ENCODE measurements around the gene KCNB1. TPM values are rescaled to one million over a fixed set of nuclear protein-coding genes. Genes with fewer than 3 reads are reported as not detected.

Gene KCNB1
- total and polyA plus RNA-seq, 5 experiments from 2014 or later: 0.05 TPM; not detected in 4

DNA sequence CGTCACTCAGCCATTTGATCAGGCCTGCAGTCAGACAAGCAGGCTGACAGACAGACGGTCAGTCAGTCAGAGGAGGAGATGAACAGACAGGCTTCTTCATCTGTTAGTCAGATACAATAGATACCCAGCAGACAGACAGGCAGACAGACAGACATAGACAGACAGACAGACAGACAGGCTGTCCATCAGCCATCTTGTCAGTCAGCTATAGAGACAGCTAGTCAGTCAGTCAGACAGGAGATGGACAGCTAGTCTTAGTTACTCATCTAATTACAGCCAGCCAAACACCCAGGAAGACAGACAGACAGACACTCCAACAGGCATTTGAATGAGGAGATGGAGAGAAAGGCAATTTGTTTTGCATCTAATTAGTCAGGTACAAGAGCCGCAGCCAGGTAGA is 36.4 kb downstream of the KCNB1 start:
- Mint-ChIP-seq H3K27me3 (peaks cover 30 to 62% (median 38%) of the 10 kb centered on the region in 5 donors), H3K36me3 (no peaks in the 10 kb centered on the region), H3K4me3 (no peak overlapping the region), H3K9me3 (no peaks in the 10 kb centered on the region), H3K27ac (no peak overlapping the region), H3K4me1 (peaks cover 0 to 1% (median under 1%) of the 10 kb centered on the region in 4 donors)
- ATAC-seq (no peak), DNase-seq (no peak)
- POLR2A ChIA-PET: no interaction called here

DNA sequence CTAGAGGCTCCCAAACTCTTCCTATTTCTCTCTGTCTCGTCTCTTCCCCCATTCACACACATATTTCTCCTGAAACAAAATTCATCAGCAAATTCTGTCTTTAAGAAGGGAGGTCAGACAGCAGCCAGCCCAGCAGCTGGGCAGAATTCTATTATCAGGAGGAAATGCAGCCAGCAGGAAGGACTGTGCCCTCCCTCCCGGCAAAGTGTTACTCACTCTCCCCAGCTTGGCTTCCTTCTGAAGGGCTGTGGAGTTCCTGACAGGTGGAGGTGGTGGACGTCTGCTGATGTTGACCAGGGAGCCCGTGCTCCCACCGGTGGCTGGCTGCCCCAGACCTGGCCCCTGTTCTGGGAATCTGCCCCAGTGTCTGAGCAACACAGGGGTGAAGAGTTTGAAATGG is 37.3 kb downstream of the KCNB1 start:
- Mint-ChIP-seq H3K27ac (no peak overlapping the region), H3K36me3 (no peaks in the 10 kb centered on the region), H3K4me1 (peaks cover 0 to 1% (median 0%) of the 10 kb centered on the region in 4 donors), H3K4me3 (no peak overlapping the region), H3K27me3 (peaks cover 29 to 59% (median 41%) of the 10 kb centered on the region in 5 donors), H3K9me3 (no peaks in the 10 kb centered on the region)
- ATAC-seq (no peak), DNase-seq (no peak)
- POLR2A ChIA-PET: no interaction called here

DNA sequence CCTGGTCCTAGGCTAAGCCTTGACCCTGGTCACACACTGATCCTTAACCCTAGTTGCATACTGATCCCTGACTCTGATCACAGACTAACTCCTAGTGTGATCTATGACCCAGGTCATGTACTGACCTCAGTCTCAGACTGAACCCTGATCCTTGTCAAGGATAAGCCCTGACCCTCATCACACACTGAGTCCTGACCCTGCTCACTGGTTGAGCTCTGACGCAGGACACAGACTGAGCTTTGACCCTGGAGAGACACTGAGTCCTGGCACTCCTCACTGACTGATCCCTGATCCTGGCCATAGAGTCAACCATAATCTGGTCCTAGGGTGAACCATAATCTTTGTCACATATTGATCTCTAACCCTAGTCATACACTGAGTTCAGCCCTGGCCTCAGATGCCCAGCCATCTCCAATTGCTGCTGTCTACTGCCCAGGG is 37.9 kb downstream of the KCNB1 start:
- H3K27me3 Mint-ChIP-seq: peaks cover 30 to 65% (median 43%) of the 10 kb centered on the region in 5 donors
- H3K4me1 Mint-ChIP-seq: peaks cover 0 to 1% (median 0%) of the 10 kb centered on the region in 4 donors
- H3K27ac Mint-ChIP-seq: no peak overlapping the region
- no peak for DNase-seq
- POLR2A ChIA-PET: no interaction called here
- no peak overlapping the region for H3K4me3 Mint-ChIP-seq
- ATAC-seq: no peak
- H3K36me3 Mint-ChIP-seq: no peaks in the 10 kb centered on the region
- H3K9me3 Mint-ChIP-seq: no peaks in the 10 kb centered on the region

DNA sequence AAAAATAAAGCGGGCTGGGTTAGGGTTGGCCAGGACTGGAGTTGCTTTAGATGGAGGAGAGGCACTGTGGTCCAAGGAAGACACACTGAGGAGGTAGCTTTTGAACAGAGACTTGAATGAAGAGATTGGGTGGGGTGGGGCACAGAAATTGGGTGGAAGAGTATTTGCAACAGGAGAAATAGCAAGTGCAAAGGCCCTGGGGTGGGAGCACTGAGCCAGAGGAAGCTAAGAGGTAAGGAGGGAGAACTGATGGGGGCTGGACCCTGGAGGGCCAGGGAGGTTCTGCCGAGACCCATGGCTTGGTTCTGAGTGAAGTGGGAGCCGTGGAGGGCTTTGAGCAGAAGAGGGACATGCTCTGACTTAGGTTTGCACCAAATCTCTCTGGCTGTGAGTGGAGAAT is 45.4 kb downstream of the KCNB1 start:
- H3K27ac Mint-ChIP-seq: no peak overlapping the region
- H3K4me3 Mint-ChIP-seq: no peak overlapping the region
- H3K36me3 Mint-ChIP-seq: no peaks in the 10 kb centered on the region
- H3K4me1 Mint-ChIP-seq: no peaks in the 10 kb centered on the region
- peaks cover 3 to 22% (median 8%) of the 10 kb centered on the region in 5 donors for H3K27me3 Mint-ChIP-seq
- DNase-seq: no peak
- no peaks in the 10 kb centered on the region for H3K9me3 Mint-ChIP-seq
- ATAC-seq: no peak
- POLR2A ChIA-PET: no interaction called here

DNA sequence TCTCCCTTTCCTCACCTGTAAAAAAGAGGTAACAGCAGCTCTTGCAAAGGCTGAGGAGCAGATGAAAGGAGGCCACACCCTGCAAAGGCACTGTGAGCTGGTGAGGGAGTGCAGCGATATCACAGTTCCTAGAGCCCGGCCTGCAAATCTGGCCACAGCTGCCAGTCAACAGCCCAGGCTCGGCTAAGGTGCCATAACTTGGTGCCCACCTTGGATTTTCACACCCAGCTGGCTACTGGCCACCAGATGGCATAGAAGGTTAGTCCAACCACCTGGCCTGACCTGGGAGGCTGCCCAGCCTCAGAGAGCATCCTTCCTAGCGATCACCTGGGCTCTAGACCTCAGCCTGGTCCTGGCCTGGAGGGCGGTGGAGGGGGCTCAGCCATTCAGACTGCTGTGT is 46.8 kb downstream of the KCNB1 start:
- Mint-ChIP-seq H3K27ac (no peak overlapping the region), H3K36me3 (no peaks in the 10 kb centered on the region), H3K4me3 (no peak overlapping the region), H3K4me1 (no peaks in the 10 kb centered on the region), H3K27me3 (peaks cover 3 to 24% (median 13%) of the 10 kb centered on the region in 5 donors), H3K9me3 (no peaks in the 10 kb centered on the region)
- ATAC-seq (no peak), DNase-seq (no peak)
- POLR2A ChIA-PET: no interaction called here

DNA sequence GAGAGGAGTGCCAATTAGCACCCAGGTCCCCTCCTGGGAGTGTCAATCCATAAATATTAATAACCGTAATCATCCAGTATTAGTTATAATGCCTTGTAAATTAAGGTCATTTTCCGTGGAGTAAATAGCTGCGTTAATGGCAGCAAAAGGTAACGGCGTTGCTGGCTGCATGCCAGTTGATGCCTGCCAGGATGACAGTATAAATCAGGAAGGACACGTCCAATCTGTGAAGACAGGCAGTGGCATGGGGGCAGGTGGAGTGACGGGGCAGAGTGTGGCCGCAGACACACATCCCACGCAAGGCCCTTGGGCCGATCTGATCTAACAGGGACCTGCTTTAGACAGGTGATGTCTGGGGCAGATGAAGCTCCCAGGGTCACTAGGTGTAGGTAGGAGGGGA is 49.1 kb downstream of the KCNB1 start:
- Mint-ChIP-seq H3K27ac (no peak overlapping the region), H3K4me1 (no peaks in the 10 kb centered on the region), H3K4me3 (no peak overlapping the region), H3K9me3 (no peaks in the 10 kb centered on the region), H3K27me3 (peaks cover 2 to 21% (median 12%) of the 10 kb centered on the region in 5 donors), H3K36me3 (no peaks in the 10 kb centered on the region)
- ATAC-seq (no peak), DNase-seq (no peak)
- POLR2A ChIA-PET: no interaction called here

DNA sequence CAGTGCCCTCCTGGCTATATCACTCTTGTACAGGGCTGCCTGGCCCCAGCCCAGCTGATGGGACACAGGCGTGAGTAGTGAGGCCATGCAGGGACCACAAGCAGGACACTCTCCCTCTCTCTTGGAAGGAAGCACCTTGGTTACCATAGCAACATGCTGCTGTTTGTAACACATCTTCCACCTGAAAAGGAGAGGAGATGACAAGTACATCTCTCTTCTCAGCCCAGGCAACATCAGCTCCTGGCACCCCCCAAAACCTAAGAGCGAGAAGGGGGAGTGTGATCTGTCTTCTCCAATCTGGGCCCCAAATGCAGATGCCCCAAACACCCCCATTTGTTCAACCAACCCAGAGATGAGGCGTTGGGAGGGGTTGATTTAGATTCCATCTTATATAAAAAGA is 49.9 kb downstream of the KCNB1 start:
- no peaks in the 10 kb centered on the region for H3K36me3 Mint-ChIP-seq
- ATAC-seq (no peak), DNase-seq (no peak)
- peaks cover 2 to 21% (median 12%) of the 10 kb centered on the region in 5 donors for H3K27me3 Mint-ChIP-seq
- no peak overlapping the region for H3K27ac Mint-ChIP-seq
- H3K9me3 Mint-ChIP-seq: no peaks in the 10 kb centered on the region
- POLR2A ChIA-PET: no interaction called here
- no peak overlapping the region for H3K4me3 Mint-ChIP-seq
- no peaks in the 10 kb centered on the region for H3K4me1 Mint-ChIP-seq

DNA sequence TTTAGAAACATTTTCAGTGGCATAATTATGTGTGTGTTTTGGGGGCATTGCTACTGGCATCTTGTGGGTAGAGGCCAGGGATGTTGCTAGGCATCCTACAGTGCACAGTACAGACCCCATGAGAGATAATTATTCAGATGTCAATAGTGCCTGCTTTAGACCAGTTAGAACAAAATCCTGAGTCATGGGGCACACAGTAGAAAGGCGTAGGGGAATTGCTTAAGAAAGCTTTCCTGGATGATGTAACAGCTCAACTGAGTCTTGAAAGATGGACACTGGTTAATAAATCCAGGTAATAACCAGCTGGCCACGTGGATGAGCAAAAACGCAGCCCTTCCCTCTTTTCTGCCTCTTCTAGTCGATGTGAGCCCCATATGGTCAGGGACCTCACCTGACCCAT is 51.1 kb downstream of the KCNB1 start:
- ATAC-seq (no peak), DNase-seq (no peak)
- Mint-ChIP-seq H3K27me3 (peaks cover 2 to 12% (median 11%) of the 10 kb centered on the region in 5 donors), H3K36me3 (no peaks in the 10 kb centered on the region), H3K4me1 (no peaks in the 10 kb centered on the region), H3K9me3 (no peaks in the 10 kb centered on the region), H3K27ac (no peak overlapping the region), H3K4me3 (no peak overlapping the region)
- POLR2A ChIA-PET: no interaction called here

DNA sequence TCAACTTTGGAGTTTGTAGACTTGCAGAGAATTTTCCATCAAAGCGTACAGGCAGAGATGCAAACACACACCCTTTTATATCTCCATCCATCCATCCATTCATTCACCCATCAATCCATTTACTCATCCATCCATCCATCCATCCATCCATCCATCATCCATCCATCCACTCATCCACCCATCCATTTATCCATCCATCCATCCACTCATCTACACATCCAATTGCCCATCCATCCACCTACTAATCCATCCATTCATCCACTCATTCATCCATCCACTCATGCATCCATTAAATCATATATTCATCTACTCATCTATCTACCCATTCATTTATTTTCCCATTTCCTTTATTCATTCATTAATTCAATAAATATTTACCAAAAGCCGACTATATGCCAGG is 52.1 kb downstream of the KCNB1 start:
- POLR2A ChIA-PET: no interaction called here
- DNase-seq: no peak
- no peak overlapping the region for H3K27ac Mint-ChIP-seq
- ATAC-seq: no peak
- H3K4me1 Mint-ChIP-seq: no peaks in the 10 kb centered on the region
- H3K36me3 Mint-ChIP-seq: no peaks in the 10 kb centered on the region
- H3K27me3 Mint-ChIP-seq: peaks cover 2 to 14% (median 10%) of the 10 kb centered on the region in 5 donors
- H3K9me3 Mint-ChIP-seq: no peaks in the 10 kb centered on the region
- H3K4me3 Mint-ChIP-seq: no peak overlapping the region

DNA sequence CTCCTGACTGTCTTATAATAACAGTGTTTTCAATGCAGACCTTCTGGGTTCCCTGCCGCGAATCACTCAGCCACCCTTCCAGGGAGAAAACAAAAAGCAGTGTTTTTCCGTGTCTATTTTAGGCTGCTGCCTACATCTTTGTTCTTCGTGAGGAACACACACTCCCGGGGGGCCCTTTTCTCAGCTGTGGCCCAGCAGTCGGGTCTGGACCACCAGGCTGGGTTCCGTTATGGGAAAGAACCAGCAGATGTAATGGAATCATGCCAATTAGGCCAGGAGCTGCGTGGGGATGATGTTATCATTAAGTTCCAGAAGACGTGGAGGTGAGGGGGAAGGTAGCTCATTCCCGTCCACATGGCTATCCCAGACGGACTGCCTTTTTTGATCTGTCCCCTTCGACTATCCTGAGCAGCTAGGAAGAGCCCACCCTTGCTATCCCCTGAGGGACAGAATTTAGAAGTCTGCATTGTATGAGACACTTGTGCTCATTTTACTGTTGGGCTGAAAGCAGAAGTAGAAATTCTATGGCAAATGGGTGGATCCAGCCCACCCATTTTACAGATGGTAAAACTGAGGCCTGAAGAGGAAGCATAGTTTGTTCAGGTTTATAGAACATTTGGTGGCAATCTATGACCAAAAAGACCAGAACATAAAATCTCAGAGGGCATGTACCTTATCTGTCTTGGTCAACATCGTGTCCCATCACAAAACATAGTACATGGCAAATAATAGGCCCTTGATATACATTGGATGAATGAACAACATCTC is 54.5 kb downstream of the KCNB1 start:
- POLR2A ChIA-PET: no interaction called here
- no peak overlapping the region for H3K4me3 Mint-ChIP-seq
- H3K27me3 Mint-ChIP-seq: peaks cover 5 to 20% (median 11%) of the 10 kb centered on the region in 5 donors
- H3K36me3 Mint-ChIP-seq: no peaks in the 10 kb centered on the region
- H3K27ac Mint-ChIP-seq: no peak overlapping the region
- no peaks in the 10 kb centered on the region for H3K4me1 Mint-ChIP-seq
- DNase-seq (no peak), ATAC-seq (no peak)
- no peaks in the 10 kb centered on the region for H3K9me3 Mint-ChIP-seq

DNA sequence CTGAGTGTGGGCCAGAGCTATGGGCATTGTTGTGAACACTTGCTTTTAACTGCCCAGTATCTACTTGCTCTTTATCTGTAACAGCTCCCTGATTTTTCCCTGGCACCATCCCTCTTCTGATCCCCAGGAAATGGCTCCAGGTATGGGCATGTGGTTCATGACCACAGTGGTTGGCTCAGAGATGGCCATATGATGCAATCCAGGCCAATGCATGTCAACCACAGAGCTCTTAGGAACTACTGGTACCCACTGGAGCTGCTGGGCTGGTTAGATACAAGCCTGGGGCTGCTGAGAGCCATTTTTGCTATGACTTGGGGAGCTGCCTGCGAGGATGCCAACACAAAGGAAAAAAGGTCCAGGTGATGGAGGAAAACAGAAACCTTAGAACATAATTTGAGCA is 55.6 kb downstream of the KCNB1 start:
- POLR2A ChIA-PET: no interaction called here
- no peak for DNase-seq
- Mint-ChIP-seq H3K4me1 (no peaks in the 10 kb centered on the region), H3K36me3 (no peaks in the 10 kb centered on the region), H3K4me3 (no peak overlapping the region), H3K27me3 (peaks cover 7 to 22% (median 13%) of the 10 kb centered on the region in 5 donors), H3K9me3 (no peaks in the 10 kb centered on the region), H3K27ac (no peak overlapping the region)
- ATAC-seq: no peak

DNA sequence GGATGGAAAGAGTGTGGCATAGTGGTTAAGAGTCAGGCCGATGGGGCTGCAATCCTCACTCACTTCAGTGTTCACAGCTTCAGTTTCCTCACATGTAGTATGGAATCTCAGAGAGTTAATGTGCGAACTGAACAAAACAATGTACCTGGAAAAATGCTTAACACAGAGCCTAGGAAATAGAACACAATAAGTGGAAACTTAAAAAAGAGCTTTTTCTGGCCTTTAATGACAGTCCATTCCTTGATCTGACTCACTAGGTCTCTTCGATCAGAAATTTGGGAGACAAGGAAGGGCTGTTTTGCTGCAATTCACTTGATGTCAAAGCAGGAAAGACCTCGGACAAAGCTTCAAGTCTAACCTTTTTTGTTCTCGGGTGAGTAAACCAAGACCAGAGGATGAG is 56.1 kb downstream of the KCNB1 start:
- Mint-ChIP-seq H3K9me3 (no peaks in the 10 kb centered on the region), H3K27ac (no peak overlapping the region), H3K4me1 (no peaks in the 10 kb centered on the region), H3K36me3 (no peaks in the 10 kb centered on the region), H3K4me3 (no peak overlapping the region), H3K27me3 (peaks cover 7 to 18% (median 10%) of the 10 kb centered on the region in 5 donors)
- DNase-seq (no peak), ATAC-seq (no peak)
- POLR2A ChIA-PET: no interaction called here

DNA sequence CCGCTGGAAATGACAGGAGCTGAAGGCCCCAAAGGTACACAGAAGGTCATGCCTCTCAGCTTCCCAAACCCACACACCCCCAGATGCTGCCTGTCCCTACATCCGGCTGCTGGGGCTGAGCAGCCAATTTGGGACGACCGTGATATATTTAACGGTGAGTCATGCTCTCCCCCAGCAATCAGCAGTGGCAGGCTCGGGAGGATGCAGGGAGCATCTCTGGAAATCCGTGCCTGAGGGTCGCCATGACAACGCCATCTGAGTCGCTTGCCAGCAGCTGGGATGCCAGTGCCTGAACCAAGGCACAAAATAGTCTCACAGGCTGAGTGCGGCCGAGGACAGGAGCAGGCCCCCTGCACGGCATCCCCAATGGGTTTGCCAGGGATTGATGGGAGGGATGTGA is 57.9 kb downstream of the KCNB1 start:
- DNase-seq (no peak), ATAC-seq (no peak)
- H3K27me3 Mint-ChIP-seq: peaks cover 4 to 14% (median 6%) of the 10 kb centered on the region in 5 donors
- no peak overlapping the region for H3K4me3 Mint-ChIP-seq
- no peak overlapping the region for H3K27ac Mint-ChIP-seq
- POLR2A ChIA-PET: no interaction called here
- no peaks in the 10 kb centered on the region for H3K36me3 Mint-ChIP-seq
- H3K9me3 Mint-ChIP-seq: no peaks in the 10 kb centered on the region
- no peaks in the 10 kb centered on the region for H3K4me1 Mint-ChIP-seq

DNA sequence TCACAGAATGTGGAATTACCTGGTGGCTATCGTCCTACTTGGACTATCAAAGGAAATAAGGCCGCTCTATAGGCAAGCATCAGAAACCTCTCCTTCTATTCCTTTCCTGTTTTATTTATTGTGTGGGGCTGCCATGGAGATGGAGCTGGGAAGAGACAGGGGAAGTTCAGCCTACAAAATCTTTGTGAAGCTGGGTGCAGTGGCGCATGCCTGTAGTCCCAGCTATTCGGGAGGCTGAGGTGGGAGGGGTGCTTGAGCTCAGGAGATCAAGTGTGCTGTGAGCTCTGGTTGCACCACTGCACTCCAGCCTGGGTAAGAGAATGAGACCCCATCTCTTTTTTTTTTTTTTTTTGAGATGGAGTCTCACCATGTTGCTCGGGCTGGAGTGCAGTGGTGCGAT is 60.3 kb downstream of the KCNB1 start:
- Mint-ChIP-seq H3K27me3 (peaks cover 4 to 14% (median 6%) of the 10 kb centered on the region in 5 donors), H3K4me1 (no peaks in the 10 kb centered on the region), H3K36me3 (no peaks in the 10 kb centered on the region), H3K27ac (no peak overlapping the region), H3K9me3 (no peaks in the 10 kb centered on the region), H3K4me3 (no peak overlapping the region)
- POLR2A ChIA-PET: no interaction called here
- ATAC-seq (no peak), DNase-seq (no peak)
